ENCODE data around the gene KCNH3. TPM values are rescaled to one million over a fixed set of nuclear protein-coding genes. Genes with fewer than 3 reads are reported as not detected.

The KCNH3 gene
- total and polyA plus RNA-seq, 4 donors: 0.07 to 0.24 (median 0.19) TPM; not detected in 1

DNA sequence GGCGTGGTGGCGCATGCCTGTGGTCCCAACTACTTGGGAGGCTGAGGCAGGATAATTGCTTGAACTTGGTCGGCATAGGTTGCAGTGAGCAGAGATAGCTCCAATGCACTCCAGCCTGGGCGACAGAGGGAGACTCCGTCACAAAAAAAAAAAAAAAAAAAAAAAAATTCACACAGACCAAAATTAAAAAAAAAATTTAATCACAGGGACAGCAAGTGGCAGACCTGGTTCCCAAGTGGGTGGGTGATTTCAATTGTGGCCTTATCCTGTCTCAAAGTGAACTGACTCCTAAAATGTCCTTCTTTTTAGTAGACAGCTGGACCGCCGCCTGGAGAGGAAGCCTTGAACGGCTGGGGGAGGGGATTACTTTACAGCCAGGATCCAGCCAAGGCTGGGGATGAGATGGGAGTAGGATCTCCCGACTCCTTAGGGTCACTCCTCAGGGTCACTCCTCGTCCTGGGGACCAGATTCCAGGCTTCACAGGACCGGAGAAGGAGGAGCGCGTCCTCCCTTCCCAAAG, 1.5 kb upstream of the KCNH3 start:
- Histone ChIP-seq H3K9ac (ENCODE audit: low read depth in 1 of 2, low read length in 2 of 2) (no peak overlapping the region), H3K9me3 (ENCODE audit: control insufficient read depth in 4 of 4, low read length in 3 of 4) (no peaks in the 10 kb centered on the region), H3K27ac (ENCODE audit: low read depth in 1 of 2, low read length in 2 of 2) (no peak overlapping the region), H3K4me3 (ENCODE audit: low read depth in 1 of 3, low read length in 3 of 3) (peak overlapping the region in 1 of 3 donors; percentile 47), H3K4me1 (ENCODE audit: control insufficient read depth in 4 of 4, insufficient read depth in 4 of 4, low read length in 3 of 4) (peaks cover 10 to 12% (median 11%) of the 10 kb centered on the region in 4 donors), H3K36me3 (ENCODE audit: control insufficient read depth in 4 of 4, insufficient read depth in 3 of 4, low read depth in 1 of 4, low read length in 3 of 4) (no peaks in the 10 kb centered on the region), H3K27me3 (ENCODE audit: control insufficient read depth in 4 of 4, insufficient read depth in 4 of 4, low read length in 3 of 4) (peaks cover 0 to 10% (median 4%) of the 10 kb centered on the region in 4 donors)
- 27% methylated on average over 13 of the region's 13 CpGs for WGBS
- DNase-seq (ENCODE audit: low spot score): no peak
- no peak for TF ChIP-seq JUND (IDR thresholded peaks at IDR 0.05)
- no peak for TF ChIP-seq RXRA (IDR thresholded peaks at IDR 0.05)
- no peak for TF ChIP-seq FOXA2 (IDR thresholded peaks at IDR 0.05)
- TF ChIP-seq ZBTB33 (IDR thresholded peaks at IDR 0.05): no peak
- TF ChIP-seq HNF4A (conservative IDR thresholded peaks at IDR 0.05): no peak
- no peak for TF ChIP-seq NR2F2 (IDR thresholded peaks at IDR 0.05)
- TF ChIP-seq RAD21 (IDR thresholded peaks at IDR 0.05): no peak
- TF ChIP-seq HNF4G (IDR thresholded peaks at IDR 0.05): no peak
- no peak for TF ChIP-seq REST (IDR thresholded peaks at IDR 0.05)
- no peak for TF ChIP-seq MAX (IDR thresholded peaks at IDR 0.05)
- no peak for TF ChIP-seq SP1 (IDR thresholded peaks at IDR 0.05)
- TF ChIP-seq, protein P1, sequence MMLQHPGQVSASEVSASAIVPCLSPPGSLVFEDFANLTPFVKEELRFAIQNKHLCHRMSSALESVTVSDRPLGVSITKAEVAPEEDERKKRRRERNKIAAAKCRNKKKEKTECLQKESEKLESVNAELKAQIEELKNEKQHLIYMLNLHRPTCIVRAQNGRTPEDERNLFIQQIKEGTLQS (IDR thresholded peaks at IDR 0.05): no peak

GRCh38 chr12:49537752-49538509, 899 bp upstream of the KCNH3 start:
- H3K27me3 ChIP-seq (ENCODE audit: control insufficient read depth in 4 of 4, insufficient read depth in 4 of 4, low read length in 3 of 4): peaks cover 0 to 10% (median 4%) of the 10 kb centered on the region in 4 donors
- 2% methylated on average over 61 of the region's 61 CpGs for WGBS
- H3K36me3 ChIP-seq (ENCODE audit: control insufficient read depth in 4 of 4, insufficient read depth in 3 of 4, low read depth in 1 of 4, low read length in 3 of 4): no peaks in the 10 kb centered on the region
- H3K4me3 ChIP-seq (ENCODE audit: low read depth in 1 of 3, low read length in 3 of 3): peak overlapping the region in 2 of 3 donors; percentile 23 to 47
- no peak overlapping the region for H3K9ac ChIP-seq (ENCODE audit: low read depth in 1 of 2, low read length in 2 of 2)
- peaks cover 10 to 12% (median 11%) of the 10 kb centered on the region in 4 donors for H3K4me1 ChIP-seq (ENCODE audit: control insufficient read depth in 4 of 4, insufficient read depth in 4 of 4, low read length in 3 of 4)
- H3K27ac ChIP-seq (ENCODE audit: low read depth in 1 of 2, low read length in 2 of 2): no peak overlapping the region
- DNase-seq (ENCODE audit: low spot score): no peak
- no peaks in the 10 kb centered on the region for H3K9me3 ChIP-seq (ENCODE audit: control insufficient read depth in 4 of 4, low read length in 3 of 4)
- TF ChIP-seq JUND (IDR thresholded peaks at IDR 0.05) (no peak), REST (IDR thresholded peaks at IDR 0.05) (no peak), GABPA (IDR thresholded peaks at IDR 0.05 in 1 of 2, conservative IDR thresholded peaks at IDR 0.05 in 1 of 2) (no peak), RXRA (IDR thresholded peaks at IDR 0.05) (no peak), FOXA2 (IDR thresholded peaks at IDR 0.05) (no peak), NR2F2 (IDR thresholded peaks at IDR 0.05) (no peak), SP1 (IDR thresholded peaks at IDR 0.05) (no peak), RAD21 (IDR thresholded peaks at IDR 0.05) (no peak), CTCF (IDR thresholded peaks at IDR 0.05; ENCODE audit: low read depth, low read length, missing input control) (no peak), FOXA1 (IDR thresholded peaks at IDR 0.05) (no peak), ZBTB33 (IDR thresholded peaks at IDR 0.05) (no peak)
- TF ChIP-seq, protein P1 (IDR thresholded peaks at IDR 0.05): no peak
